Measurements from ENCODE around the gene CFAP210.

- no peak for TF ChIP-seq CTCF (IDR thresholded peaks at IDR 0.05)
- TF ChIP-seq POLR2A (IDR thresholded peaks at IDR 0.05): no peak
Observed at GRCh38 chr2:169647496-169647895, 46.7 kb downstream of the CFAP210 start.
